Spleen (tissue), 11 donors: ENCODE measurements around the gene JPH2. TPM values are rescaled to one million over a fixed set of nuclear protein-coding genes. Genes with fewer than 3 reads are reported as not detected.

ENCODE experiments used
- DNase-seq: peaks from one replicate; pipeline ENCODE4 v3.0.0-alpha.2; 2020
- H3K27ac ChIP-seq, 8 donors: fragments of 200-600 bp; sonication (generic) in 7 of 8; 1 replicate in 4 of 8; 2 replicates in 4 of 8; pipeline versions ENCODE4 v1.5.0 to v1.8.0; 2016 to 2021; ENCODE audit warnings: inconsistent platforms in 4 of 8, mild to moderate bottlenecking in 4 of 8, moderate library complexity in 1 of 8
- H3K27me3 ChIP-seq, 7 donors: fragments of 200-600 bp; sonication (generic) in 6 of 7; replicated peaks in 1 of 7; 1 replicate in 4 of 7; 2 replicates in 3 of 7; pipeline versions ENCODE4 v1.5.0 to v1.8.0; 2016 to 2021; ENCODE audit warnings: inconsistent platforms in 3 of 7, mild to moderate bottlenecking in 1 of 7
- H3K36me3 ChIP-seq, 6 donors: fragments of 200-600 bp; sonication (generic) in 5 of 6; 1 replicate in 4 of 6; 2 replicates in 2 of 6; pipeline versions ENCODE4 v1.5.0 to v1.8.0; 2016 to 2021; ENCODE audit warnings: inconsistent platforms in 2 of 6
- H3K4me1 ChIP-seq, 6 donors: fragments of 200-600 bp; sonication (generic) in 5 of 6; 1 replicate in 3 of 6; 2 replicates in 3 of 6; pipeline versions ENCODE4 v1.5.0 to v1.8.0; 2016 to 2021; ENCODE audit warnings: inconsistent platforms in 3 of 6
- H3K4me3 ChIP-seq, 8 donors: fragments of 200-600 bp; sonication (generic) in 7 of 8; 1 replicate in 4 of 8; 2 replicates in 4 of 8; pipeline versions ENCODE4 v1.5.0 to v1.8.0; 2016 to 2021; ENCODE audit warnings: inconsistent platforms in 4 of 8, mild to moderate bottlenecking in 4 of 8, moderate library complexity in 2 of 8
- H3K9me3 ChIP-seq, 8 donors: fragments of 200-600 bp; sonication (generic) in 7 of 8; 1 replicate in 4 of 8; 2 replicates in 4 of 8; pipeline versions ENCODE4 v1.5.0 to v1.8.0; 2016 to 2021; ENCODE audit warnings: inconsistent platforms in 4 of 8
- POLR2A ChIP-seq, 3 donors: fragments of 450-650 bp; IDR thresholded peaks; one replicate each; pipeline ENCODE4 v1.5.1; 2017; ENCODE audit warnings: antibody characterized with exemption in 3 of 3, mild to moderate bottlenecking in 1 of 3
- POLR2AphosphoS5 ChIP-seq, 3 donors: sonication (generic); formaldehyde crosslinking; IDR thresholded peaks; one replicate each; pipeline ENCODE4 v1.5.1; 2017; ENCODE audit warnings: antibody characterized with exemption in 3 of 3
- WGBS, 5 donors: extraction: QIAGEN DNeasy Blood & Tissue Kit in 3 of 5; methylation state at CpG; one replicate each; pipeline versions ENCODE4 v1.1.5 to v1.1.7; 2013 to 2018; 5-methylcytosine and 5-hydroxymethylcytosine counted together
- intact Hi-C: fragments of 100-400 bp; cut with DNase I; formaldehyde crosslinking; loops from one replicate; pipeline ENCODE4 v1.15.0; 2023; ENCODE audit warnings: low total_unique reads
- polyA plus RNA-seq, 3 donors: library from polyadenylated mRNA; stranded (reverse); fragments of 200-250 nt; gene quantifications; one replicate each; pipeline ENCODE4 v1.2.1, GENCODE V29; 2013
- total RNA-seq, 7 donors: library from RNA; depleted of rRNA in 3 of 7; stranded (reverse); fragments of >200 nt in 3 of 7; fragmentation: NEBNext Ultra II Directional in 4 of 7; extraction: Animal tissue kit (Norgen Biotek cat#: 25700) in 4 of 7; gene quantifications; one replicate each; pipeline versions ENCODE4 v1.1.0 to v1.2.1, GENCODE V29; 2016 to 2021
- TF ChIP-seq, protein P1 (sequence below), 11 experiments: fragments of 200-600 bp in 7 of 11; fragments of 450-650 bp in 4 of 11; sonication (generic) in 4 of 11; IDR thresholded peaks in 8 of 11; conservative IDR thresholded peaks in 3 of 11; 1 replicate in 7 of 11; 2 replicates in 4 of 11; pipeline versions ENCODE4 v1.4.0 to v1.8.0; 2016 to 2021; ENCODE audit warnings: antibody characterized with exemption in 11 of 11, inconsistent platforms in 4 of 11, mild to moderate bottlenecking in 1 of 11
- donor health status: healthy with polysubstance abuse.
- donor health status: DM: no; HTN: no; CAD: no; lungs with moderate emphysema.
- donor health status: DM: no; HTN: no; CAD: no.
- donor health status: Bipolar disorder and iron deficiency.
- donor health status: healthy.
- donor health status: DM: no; HTN: no; CAD: no.
- donor health status: DM: yes; HTN: yes; CAD: no.

Gene JPH2
- total and polyA plus RNA-seq, 10 donors = 0.50 to 4.4 (median 1.3) TPM

DNA sequence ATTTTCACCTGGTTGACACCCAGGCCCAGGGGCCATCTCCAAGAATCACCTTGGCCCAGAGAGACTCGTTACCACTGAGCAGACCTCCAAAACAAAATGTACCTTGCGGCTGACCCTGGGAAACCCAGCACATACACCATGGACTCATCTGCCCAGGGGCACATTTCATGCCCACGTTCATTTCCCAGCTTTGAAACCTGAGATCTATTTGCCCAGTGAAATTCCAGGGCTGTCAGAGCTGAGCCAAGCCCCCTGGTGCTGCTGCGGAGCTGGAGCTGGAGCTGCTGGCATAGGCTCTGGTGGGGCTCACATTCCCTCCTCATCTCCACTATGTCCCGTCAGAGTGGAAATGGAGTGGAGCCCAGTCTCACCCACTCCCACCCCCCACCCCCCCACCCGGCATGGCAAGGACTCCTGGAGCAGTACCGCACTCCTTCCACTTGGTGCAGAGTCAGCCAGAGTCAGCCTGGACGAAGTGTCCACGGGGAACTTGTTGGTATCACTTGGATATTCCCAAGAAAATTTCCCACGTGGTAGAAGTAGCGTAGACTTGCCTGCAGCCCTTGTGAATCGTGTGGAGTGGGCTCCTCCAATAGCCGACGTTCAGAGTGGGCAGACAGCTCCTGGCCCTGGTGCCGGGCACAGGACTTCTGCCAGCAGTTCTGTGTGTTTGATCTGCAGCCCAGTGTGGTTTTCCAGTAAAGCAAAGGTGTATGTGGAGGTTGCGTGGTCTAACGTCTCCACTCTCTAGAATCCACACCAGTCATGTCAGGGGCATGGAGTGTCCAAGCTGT lies 41.7 kb upstream of the JPH2 start:
- TF ChIP-seq POLR2AphosphoS5 (IDR thresholded peaks at IDR 0.05) (no peak), POLR2A (IDR thresholded peaks at IDR 0.05) (no peak)
- TF ChIP-seq, protein P1, sequence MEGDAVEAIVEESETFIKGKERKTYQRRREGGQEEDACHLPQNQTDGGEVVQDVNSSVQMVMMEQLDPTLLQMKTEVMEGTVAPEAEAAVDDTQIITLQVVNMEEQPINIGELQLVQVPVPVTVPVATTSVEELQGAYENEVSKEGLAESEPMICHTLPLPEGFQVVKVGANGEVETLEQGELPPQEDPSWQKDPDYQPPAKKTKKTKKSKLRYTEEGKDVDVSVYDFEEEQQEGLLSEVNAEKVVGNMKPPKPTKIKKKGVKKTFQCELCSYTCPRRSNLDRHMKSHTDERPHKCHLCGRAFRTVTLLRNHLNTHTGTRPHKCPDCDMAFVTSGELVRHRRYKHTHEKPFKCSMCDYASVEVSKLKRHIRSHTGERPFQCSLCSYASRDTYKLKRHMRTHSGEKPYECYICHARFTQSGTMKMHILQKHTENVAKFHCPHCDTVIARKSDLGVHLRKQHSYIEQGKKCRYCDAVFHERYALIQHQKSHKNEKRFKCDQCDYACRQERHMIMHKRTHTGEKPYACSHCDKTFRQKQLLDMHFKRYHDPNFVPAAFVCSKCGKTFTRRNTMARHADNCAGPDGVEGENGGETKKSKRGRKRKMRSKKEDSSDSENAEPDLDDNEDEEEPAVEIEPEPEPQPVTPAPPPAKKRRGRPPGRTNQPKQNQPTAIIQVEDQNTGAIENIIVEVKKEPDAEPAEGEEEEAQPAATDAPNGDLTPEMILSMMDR (IDR thresholded peaks at IDR 0.05 in 8 of 11, conservative IDR thresholded peaks at IDR 0.05 in 3 of 11) = no peak
- no peaks in the 10 kb centered on the region for H3K27me3 ChIP-seq
- intact Hi-C loops = no loop called here
- 73 to 83% (median 79%) methylated on average over 13 to 17 of the region's 17 CpGs for WGBS, 5 donors
- H3K9me3 ChIP-seq = no peaks in the 10 kb centered on the region
- no peak for DNase-seq
- H3K4me3 ChIP-seq = no peak overlapping the region
- H3K4me1 ChIP-seq = no peaks in the 10 kb centered on the region
- H3K36me3 ChIP-seq = no peaks in the 10 kb centered on the region
- no peak overlapping the region for H3K27ac ChIP-seq

DNA sequence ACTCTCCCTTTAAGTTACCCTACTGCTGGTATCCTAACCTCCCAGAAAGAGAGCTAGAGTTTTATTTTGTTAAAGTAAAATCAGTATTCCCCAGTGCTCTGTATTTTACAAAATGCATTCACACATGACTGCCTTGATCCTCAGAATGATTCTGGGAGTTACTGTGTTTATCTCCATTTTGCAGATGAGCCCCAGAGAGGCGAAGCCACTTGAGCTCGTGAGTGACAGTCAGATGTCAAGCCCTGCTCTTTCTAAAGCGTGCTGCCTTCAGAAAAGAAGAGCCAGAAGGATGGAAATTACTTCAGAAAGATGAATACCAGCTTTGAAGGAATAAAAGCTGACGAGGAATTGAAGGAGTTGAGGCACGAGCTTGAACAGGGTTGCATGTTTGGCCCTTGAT lies 37.6 kb upstream of the JPH2 start:
- TF ChIP-seq POLR2A (IDR thresholded peaks at IDR 0.05) = no peak
- no peak for TF ChIP-seq POLR2AphosphoS5 (IDR thresholded peaks at IDR 0.05)
- TF ChIP-seq, protein P1 (IDR thresholded peaks at IDR 0.05 in 8 of 11, conservative IDR thresholded peaks at IDR 0.05 in 3 of 11) = no peak
- intact Hi-C loops = no loop called here
- WGBS, 5 donors = 86 to 90% (median 88%) methylated on average over 5 of the region's 5 CpGs
- no peak for DNase-seq
- Histone ChIP-seq H3K4me3 (no peak overlapping the region), H3K27ac (no peak overlapping the region), H3K9me3 (no peaks in the 10 kb centered on the region), H3K4me1 (peaks cover 0 to 6% (median 0%) of the 10 kb centered on the region in 6 donors), H3K36me3 (peaks cover 0 to 5% (median 0%) of the 10 kb centered on the region in 6 donors), H3K27me3 (no peaks in the 10 kb centered on the region)

DNA sequence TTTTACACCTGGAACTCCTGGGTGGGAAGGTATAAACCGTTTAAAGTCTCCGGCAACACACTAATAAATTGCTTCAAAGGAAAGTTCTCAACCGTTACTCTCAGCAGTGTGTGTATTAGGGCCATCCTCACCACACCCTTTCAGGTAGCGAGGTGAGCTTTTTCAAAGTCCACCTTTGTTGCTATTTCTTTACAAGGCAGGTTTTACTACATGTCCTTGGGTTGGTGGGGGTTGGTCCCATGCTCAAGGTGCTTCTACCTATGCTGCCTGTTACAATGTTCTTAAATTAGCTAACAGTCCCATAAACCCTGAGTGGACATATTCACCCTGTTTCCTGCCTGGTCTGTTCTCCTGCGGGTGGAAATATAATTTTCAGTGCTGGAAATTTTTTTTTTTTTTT lies 36.7 kb upstream of the JPH2 start:
- Histone ChIP-seq H3K36me3 (peaks cover 0 to 5% (median 0%) of the 10 kb centered on the region in 6 donors), H3K9me3 (no peaks in the 10 kb centered on the region), H3K27me3 (no peaks in the 10 kb centered on the region), H3K27ac (no peak overlapping the region), H3K4me3 (no peak overlapping the region), H3K4me1 (peaks cover 0 to 15% (median 4%) of the 10 kb centered on the region in 6 donors)
- intact Hi-C loops = no loop called here
- TF ChIP-seq POLR2AphosphoS5 (IDR thresholded peaks at IDR 0.05) (no peak), POLR2A (IDR thresholded peaks at IDR 0.05) (no peak)
- TF ChIP-seq, protein P1 (IDR thresholded peaks at IDR 0.05 in 8 of 11, conservative IDR thresholded peaks at IDR 0.05 in 3 of 11) = no peak
- 75 to 91% (median 84%) methylated on average over 5 of the region's 5 CpGs for WGBS, 5 donors
- DNase-seq = no peak

DNA sequence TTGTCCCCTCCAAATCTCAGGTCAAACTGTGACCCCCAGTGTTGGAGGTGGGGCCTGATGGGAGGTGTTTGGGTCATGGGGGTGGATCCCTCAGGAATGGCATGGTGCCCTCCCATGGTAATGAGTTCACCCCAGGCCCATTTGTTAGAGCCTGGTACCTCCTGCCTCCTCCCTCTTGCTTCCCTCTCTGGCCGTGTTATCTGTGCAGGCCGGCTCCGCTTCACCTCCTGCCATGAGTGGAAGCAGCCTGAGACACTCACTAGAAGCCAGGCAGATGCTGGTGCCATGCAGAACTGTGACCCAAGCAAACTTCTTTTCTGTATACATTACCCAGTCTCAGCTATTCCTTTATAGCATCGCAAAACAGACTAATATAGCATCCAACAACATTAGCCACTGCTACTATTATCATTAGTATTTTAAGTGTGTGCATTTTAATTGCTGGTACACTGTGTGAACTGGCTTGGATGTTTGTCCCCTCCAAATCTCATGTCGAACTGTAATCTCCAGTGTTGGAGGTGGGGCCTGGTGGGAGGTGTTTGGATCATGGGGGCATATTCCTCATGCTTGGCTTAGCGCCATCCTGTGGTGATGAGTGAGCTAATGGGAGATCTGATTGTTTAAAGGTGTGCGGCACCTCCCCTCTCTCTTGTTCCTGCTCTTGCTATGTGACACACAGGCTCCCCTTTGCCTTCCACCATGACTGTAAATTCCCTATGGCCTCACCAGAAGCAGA lies 35.8 kb upstream of the JPH2 start:
- Histone ChIP-seq H3K27me3 (no peaks in the 10 kb centered on the region), H3K9me3 (no peaks in the 10 kb centered on the region), H3K4me3 (no peak overlapping the region), H3K27ac (no peak overlapping the region), H3K4me1 (peaks cover 6 to 24% (median 13%) of the 10 kb centered on the region in 6 donors), H3K36me3 (peaks cover 0 to 5% (median 0%) of the 10 kb centered on the region in 6 donors)
- TF ChIP-seq POLR2AphosphoS5 (IDR thresholded peaks at IDR 0.05) (no peak), POLR2A (IDR thresholded peaks at IDR 0.05) (no peak)
- TF ChIP-seq, protein P1 (IDR thresholded peaks at IDR 0.05 in 8 of 11, conservative IDR thresholded peaks at IDR 0.05 in 3 of 11) = no peak
- 77 to 87% (median 81%) methylated on average over 7 of the region's 7 CpGs for WGBS, 5 donors
- intact Hi-C loops = no loop called here
- DNase-seq = no peak
